Astrocyte (in vitro differentiated cells and primary cell): ENCODE measurements around the gene PCARE.

Experiments used
- CTCF ChIP-seq: IDR thresholded peaks from 2 replicates; pipeline ENCODE4 v1.5.1; 2011; ENCODE audit warnings: low read depth, mild to moderate bottlenecking, inconsistent platforms, low read length, moderate library complexity; ENCODE audit not compliant: insufficient read depth
- EZH2 ChIP-seq: IDR thresholded peaks from 2 replicates; pipeline ENCODE4 v1.6.1; 2012; ENCODE audit warnings: mild to moderate bottlenecking, low read length, inconsistent platforms; ENCODE audit not compliant: insufficient read depth

- no peak for TF ChIP-seq CTCF
- TF ChIP-seq EZH2: no peak
Observed at GRCh38 chr2:29066271-29066860, 8.0 kb downstream of the PCARE start.
